CD14-positive monocyte (primary cell): ENCODE measurements around the gene CUBN. TPM values are rescaled to one million over a fixed set of nuclear protein-coding genes. Genes with fewer than 3 reads are reported as not detected.

Experiments
- DNase-seq, 3 donors: peaks; one replicate each; pipeline ENCODE4 v3.0.0-alpha.2; 2011 to 2022
- H2AFZ ChIP-seq: 2 replicates; pipeline ENCODE4 v1.6.0; 2012; ENCODE audit warnings: mild to moderate bottlenecking, low read depth, low read length, inconsistent platforms; ENCODE audit not compliant: insufficient read depth, poor library complexity, severe bottlenecking
- H3K27ac ChIP-seq, 2 donors: 1 replicate in 1 of 2; 2 replicates in 1 of 2; pipeline ENCODE4 v1.5.1; 2012 to 2013; ENCODE audit warnings: low read length in 2 of 2, control low read depth in 1 of 2, inconsistent platforms in 1 of 2, low read depth in 1 of 2, mild to moderate bottlenecking in 1 of 2
- H3K27me3 ChIP-seq, 2 donors: one replicate each; pipeline versions ENCODE4 v1.6.0 to v1.6.1; 2011 to 2013; ENCODE audit warnings: low read length in 2 of 2; ENCODE audit not compliant: control insufficient read depth in 2 of 2, insufficient read depth in 2 of 2
- H3K36me3 ChIP-seq, 2 donors: replicated peaks in 1 of 2; 1 replicate in 1 of 2; 2 replicates in 1 of 2; pipeline versions ENCODE4 v1.5.1 to v1.6.1; 2012 to 2013; ENCODE audit warnings: low read length in 2 of 2, control low read depth in 1 of 2, inconsistent platforms in 1 of 2, mild to moderate bottlenecking in 1 of 2; ENCODE audit not compliant: insufficient read depth in 2 of 2, control insufficient read depth in 1 of 2
- H3K4me1 ChIP-seq, 2 donors: 1 replicate in 1 of 2; 2 replicates in 1 of 2; pipeline versions ENCODE4 v1.5.1 to v1.6.1; 2012 to 2013; ENCODE audit warnings: low read length in 2 of 2, control low read depth in 1 of 2, inconsistent platforms in 1 of 2, mild to moderate bottlenecking in 1 of 2, moderate library complexity in 1 of 2; ENCODE audit not compliant: insufficient read depth in 2 of 2, control insufficient read depth in 1 of 2
- H3K4me2 ChIP-seq: replicated peaks from 2 replicates; pipeline ENCODE3; 2012; ENCODE audit warnings: low read length, moderate library complexity, mild to moderate bottlenecking; ENCODE audit not compliant: poor library complexity, severe bottlenecking; ENCODE audit errors: extremely low read depth
- H3K4me3 ChIP-seq, 3 experiments: fragments of 200-600 bp in 1 of 3; sonication (generic) in 1 of 3; replicated peaks in 1 of 3; 1 replicate in 2 of 3; 2 replicates in 1 of 3; pipeline ENCODE4 v1.5.1; 2011 to 2013; ENCODE audit warnings: low read length in 3 of 3, mild to moderate bottlenecking in 3 of 3, control low read depth in 2 of 3, low read depth in 2 of 3, inconsistent platforms in 1 of 3, moderate library complexity in 1 of 3
- H3K79me2 ChIP-seq: 2 replicates; pipeline ENCODE4 v1.6.0; 2012; ENCODE audit warnings: mild to moderate bottlenecking, control low read depth, inconsistent platforms, low read length, moderate library complexity; ENCODE audit not compliant: insufficient read depth
- H3K9ac ChIP-seq: 2 replicates; pipeline ENCODE4 v1.6.0; 2017; ENCODE audit warnings: low read length, mild to moderate bottlenecking; ENCODE audit not compliant: insufficient read depth, poor library complexity, severe bottlenecking
- H3K9me3 ChIP-seq, 2 donors: replicated peaks in 1 of 2; 1 replicate in 1 of 2; 2 replicates in 1 of 2; pipeline versions ENCODE4 v1.5.1 to v1.6.1; 2012 to 2013; ENCODE audit warnings: low read length in 2 of 2, control low read depth in 1 of 2; ENCODE audit not compliant: control insufficient read depth in 1 of 2, insufficient read depth in 1 of 2
- H4K20me1 ChIP-seq: 2 replicates; pipeline ENCODE4 v1.6.0; 2012; ENCODE audit warnings: mild to moderate bottlenecking, low read length, control low read depth, moderate library complexity; ENCODE audit not compliant: insufficient read depth
- H3K27ac Mint-ChIP-seq, 7 donors: one replicate each; pipeline ENCODE4 v1.8.0; 2020; ENCODE audit warnings: mild to moderate bottlenecking in 7 of 7, mixed read lengths in 7 of 7, moderate library complexity in 6 of 7, inconsistent platforms in 2 of 7
- H3K27me3 Mint-ChIP-seq, 3 donors: one replicate each; pipeline ENCODE4 v1.8.0; 2021 to 2022; ENCODE audit warnings: low read depth in 3 of 3, mild to moderate bottlenecking in 3 of 3, mixed read lengths in 3 of 3, moderate library complexity in 3 of 3, inconsistent platforms in 1 of 3
- H3K36me3 Mint-ChIP-seq, 2 donors: one replicate each; pipeline ENCODE4 v1.8.0; 2020; ENCODE audit warnings: mixed read lengths in 2 of 2, inconsistent platforms in 1 of 2, mild to moderate bottlenecking in 1 of 2
- H3K4me1 Mint-ChIP-seq: one replicate; pipeline ENCODE4 v1.8.0; 2020; ENCODE audit warnings: mild to moderate bottlenecking, mixed read lengths
- H3K4me3 Mint-ChIP-seq, 2 donors: one replicate each; pipeline ENCODE4 v1.8.0; 2020; ENCODE audit warnings: mild to moderate bottlenecking in 2 of 2, mixed read lengths in 2 of 2, moderate library complexity in 1 of 2
- H3K9me3 Mint-ChIP-seq, 7 donors: one replicate each; pipeline ENCODE4 v1.8.0; 2020 to 2022; ENCODE audit warnings: mixed read lengths in 7 of 7, mild to moderate bottlenecking in 6 of 7, moderate library complexity in 6 of 7, inconsistent platforms in 2 of 7
- CTCF ChIP-seq: fragments of 200-600 bp; IDR thresholded peaks from one replicate; pipeline ENCODE4 v1.8.0; 2022; ENCODE audit warnings: antibody characterized with exemption, mild to moderate bottlenecking
- WGBS: methylation state at CpG from one replicate; pipeline ENCODE4 v1.1.5; 2013; ENCODE audit warnings: missing lambda C conversion rate; ENCODE audit not compliant: insufficient coverage; 5-methylcytosine and 5-hydroxymethylcytosine counted together
- intact Hi-C, 2 donors: fragments of 100-400 bp; cut with micrococcal nuclease; formaldehyde crosslinking; loops; one replicate each; pipeline versions ENCODE4 v1.15.0 to v1.15.1; 2023
- polyA plus RNA-seq, 3 donors: library from polyadenylated mRNA; depleted of rRNA in 1 of 3; unstranded in 2 of 3; stranded (reverse) in 1 of 3; fragments of 300-500 nt in 2 of 3; fragments of >200 nt in 1 of 3; fragmentation: Illumina TruSeq in 2 of 3; gene quantifications; 1 replicate in 2 of 3; 2 replicates in 1 of 3; pipeline ENCODE4 v1.2.3, GENCODE V29; 2012 to 2021

The CUBN gene
- polyA plus RNA-seq, 3 donors: 0.95 TPM; not detected in 2

- no peaks in the 10 kb centered on the region for H3K36me3 ChIP-seq
- WGBS: 10% methylated on average over 4 of the region's 6 CpGs
- no peak for TF ChIP-seq CTCF
- H4K20me1 ChIP-seq: no peaks in the 10 kb centered on the region
- H3K4me1 ChIP-seq: peaks cover 54 to 62% of the 10 kb centered on the region in 2 donors
- peak overlapping the region in 1 of 3 experiments; percentile 41 for H3K4me3 ChIP-seq
- H3K9me3 Mint-ChIP-seq: peaks cover 6 to 13% (median 8%) of the 10 kb centered on the region in 7 donors
- peaks cover 0 to 3% of the 10 kb centered on the region in 2 donors for H3K9me3 ChIP-seq
- peaks cover 0 to 5% of the 10 kb centered on the region in 2 donors for H3K36me3 Mint-ChIP-seq
- peak overlapping the region; percentile 62 for H3K4me2 ChIP-seq
- peak; percentile 87 to 89 (median 87) for DNase-seq
- peak overlapping the region; percentile 96 to 99 (median 98) for H3K27ac Mint-ChIP-seq
- H3K27ac ChIP-seq: peak overlapping the region; percentile 87 to 97
- H3K4me1 Mint-ChIP-seq: peaks cover 53% of the 10 kb centered on the region
- H3K27me3 ChIP-seq: no peaks in the 10 kb centered on the region
- no peaks in the 10 kb centered on the region for H3K79me2 ChIP-seq
- H2AFZ ChIP-seq: no peak overlapping the region
- peak overlapping the region; percentile 72 for H3K9ac ChIP-seq
- peak overlapping the region; percentile 25 to 79 for H3K4me3 Mint-ChIP-seq
- H3K27me3 Mint-ChIP-seq: no peaks in the 10 kb centered on the region
- intact Hi-C loops: loop anchor here in 1 of 2 donors (2.0 to 10.0 kb wide), 4 partner anchors 52 to 206 kb away; partner anchors contain the start of gene VIM
Measured at GRCh38 chr10:17022896-17023295, 106.7 kb downstream of the CUBN start.

DNA sequence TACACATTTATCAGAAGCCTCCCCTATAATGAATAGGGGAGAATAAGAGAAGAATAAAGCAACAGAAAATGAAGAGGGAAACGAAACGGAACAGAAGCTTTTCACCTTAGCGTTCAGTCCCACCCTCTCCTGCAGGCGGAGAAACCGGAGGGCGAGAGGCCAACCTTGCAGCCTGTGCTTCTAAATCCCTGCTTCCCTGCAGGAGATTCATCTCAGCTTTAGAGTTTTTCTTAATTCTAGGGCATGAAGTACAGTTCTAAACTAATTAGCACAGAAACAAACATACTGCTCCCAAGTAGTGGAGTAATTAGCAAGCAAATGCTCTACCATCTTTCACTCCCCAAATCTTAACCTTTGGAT is 107.2 kb downstream of the CUBN start:
- Histone ChIP-seq H3K9ac (peak overlapping the region; percentile 72), H3K4me3 (peak overlapping the region in 1 of 3 experiments; percentile 29), H3K9me3 (peaks cover 0 to 3% of the 10 kb centered on the region in 2 donors), H3K4me2 (peak overlapping the region; percentile 62), H2AFZ (no peak overlapping the region), H3K27me3 (no peaks in the 10 kb centered on the region), H3K4me1 (peaks cover 54 to 61% of the 10 kb centered on the region in 2 donors), H3K36me3 (no peaks in the 10 kb centered on the region), H3K27ac (peak overlapping the region; percentile 87 to 97), H3K79me2 (no peaks in the 10 kb centered on the region), H4K20me1 (no peaks in the 10 kb centered on the region)
- no peak for DNase-seq
- Mint-ChIP-seq H3K36me3 (peaks cover 0 to 5% of the 10 kb centered on the region in 2 donors), H3K9me3 (peaks cover 6 to 14% (median 8%) of the 10 kb centered on the region in 7 donors), H3K27ac (peak overlapping the region; percentile 96 to 99 (median 98)), H3K4me3 (peak overlapping the region in 1 of 2 donors; percentile 79), H3K4me1 (peaks cover 52% of the 10 kb centered on the region), H3K27me3 (no peaks in the 10 kb centered on the region)
- TF ChIP-seq CTCF: no peak
- intact Hi-C loops: loop anchor here in 1 of 2 donors (2.0 to 10.0 kb wide), 4 partner anchors 52 to 206 kb away; partner anchors contain the start of gene VIM
- no CpG with 5 or more reads among the region's 6 CpGs for WGBS
